ENCODE data around the gene ALCAM. TPM values are rescaled to one million over a fixed set of nuclear protein-coding genes. Genes with fewer than 3 reads are reported as not detected.

The ALCAM gene
- total RNA-seq, 2 donors from 2014 or later = 32.2 to 91.2 TPM

- no peak overlapping the region for H3K4me3 ChIP-seq
- no peaks in the 10 kb centered on the region for H3K9me3 ChIP-seq
- no peaks in the 10 kb centered on the region for H3K4me1 ChIP-seq (replicated peaks)
- intact Hi-C loops (cut with DNase I) = no loop called here
- no peak overlapping the region for H3K27ac ChIP-seq
- H3K36me3 ChIP-seq = no peaks in the 10 kb centered on the region
- WGBS = 92% methylated on average over 3 of the region's 3 CpGs
- no peaks in the 10 kb centered on the region for H3K27me3 ChIP-seq (replicated peaks; ENCODE audit: insufficient read depth)
- TF ChIP-seq CTCF (IDR thresholded peaks at IDR 0.05) = no peak
- no peak for TF ChIP-seq POLR2AphosphoS5 (IDR thresholded peaks at IDR 0.05)
- no peak for TF ChIP-seq POLR2A (IDR thresholded peaks at IDR 0.05)
- DNase-seq (ENCODE audit: low spot score) = no peak
These were observed 73.4 kb downstream of the ALCAM start for GRCh38 chr3:105440113-105440512.

GRCh38 chr3:105444725-105445124 is 78.0 kb downstream of the ALCAM start:
- no peaks in the 10 kb centered on the region for H3K36me3 ChIP-seq
- H3K27ac ChIP-seq = no peak overlapping the region
- TF ChIP-seq CTCF (IDR thresholded peaks at IDR 0.05) = no peak
- TF ChIP-seq POLR2A (IDR thresholded peaks at IDR 0.05) = no peak
- TF ChIP-seq POLR2AphosphoS5 (IDR thresholded peaks at IDR 0.05) = no peak
- intact Hi-C loops (cut with DNase I) = no loop called here
- no peak overlapping the region for H3K4me3 ChIP-seq
- H3K4me1 ChIP-seq (replicated peaks) = no peaks in the 10 kb centered on the region
- 86% methylated on average over 1 of the region's 1 CpG for WGBS
- no peaks in the 10 kb centered on the region for H3K27me3 ChIP-seq (replicated peaks; ENCODE audit: insufficient read depth)
- H3K9me3 ChIP-seq = no peaks in the 10 kb centered on the region
- DNase-seq (ENCODE audit: low spot score) = no peak

- Histone ChIP-seq H3K4me1 (replicated peaks) (no peaks in the 10 kb centered on the region), H3K4me3 (no peak overlapping the region), H3K27me3 (replicated peaks; ENCODE audit: insufficient read depth) (no peaks in the 10 kb centered on the region), H3K27ac (no peak overlapping the region), H3K36me3 (no peaks in the 10 kb centered on the region), H3K9me3 (no peaks in the 10 kb centered on the region)
- intact Hi-C loops (cut with DNase I) = no loop called here
- WGBS = 75% methylated on average over 4 of the region's 4 CpGs
- DNase-seq (ENCODE audit: low spot score) = no peak
- no peak for TF ChIP-seq CTCF (IDR thresholded peaks at IDR 0.05)
- TF ChIP-seq POLR2A (IDR thresholded peaks at IDR 0.05) = no peak
- no peak for TF ChIP-seq POLR2AphosphoS5 (IDR thresholded peaks at IDR 0.05)
These were observed 81.8 kb downstream of the ALCAM start for GRCh38 chr3:105448338-105448982.

GRCh38 chr3:105449414-105449813 is 82.7 kb downstream of the ALCAM start:
- intact Hi-C loops (cut with DNase I) = no loop called here
- Histone ChIP-seq H3K27me3 (replicated peaks; ENCODE audit: insufficient read depth) (no peaks in the 10 kb centered on the region), H3K27ac (no peak overlapping the region), H3K4me1 (replicated peaks) (no peaks in the 10 kb centered on the region), H3K36me3 (no peaks in the 10 kb centered on the region), H3K9me3 (no peaks in the 10 kb centered on the region), H3K4me3 (no peak overlapping the region)
- WGBS = 85% methylated on average over 3 of the region's 3 CpGs
- no peak for TF ChIP-seq POLR2AphosphoS5 (IDR thresholded peaks at IDR 0.05)
- TF ChIP-seq POLR2A (IDR thresholded peaks at IDR 0.05) = no peak
- no peak for TF ChIP-seq CTCF (IDR thresholded peaks at IDR 0.05)
- no peak for DNase-seq (ENCODE audit: low spot score)

GRCh38 chr3:105456017-105456416 is 89.3 kb downstream of the ALCAM start:
- WGBS = 88% methylated on average over 6 of the region's 6 CpGs
- Histone ChIP-seq H3K36me3 (no peaks in the 10 kb centered on the region), H3K9me3 (no peaks in the 10 kb centered on the region), H3K27ac (no peak overlapping the region), H3K4me3 (no peak overlapping the region), H3K27me3 (replicated peaks; ENCODE audit: insufficient read depth) (no peaks in the 10 kb centered on the region), H3K4me1 (replicated peaks) (no peaks in the 10 kb centered on the region)
- intact Hi-C loops (cut with DNase I) = no loop called here
- TF ChIP-seq POLR2AphosphoS5 (IDR thresholded peaks at IDR 0.05) (no peak), CTCF (IDR thresholded peaks at IDR 0.05) (no peak), POLR2A (IDR thresholded peaks at IDR 0.05) (no peak)
- no peak for DNase-seq (ENCODE audit: low spot score)
